ENCODE data around the gene PISD.

Gene PISD

GRCh38 chr22:31651664-31652063 is 10.4 kb downstream of the PISD start:
- Histone ChIP-seq H3K4me3 (ENCODE audit: low read depth in 1 of 2, low read length in 2 of 2) (no peak overlapping the region), H3K27me3 (ENCODE audit: low read depth, low read length) (no peaks in the 10 kb centered on the region), H3K9me3 (ENCODE audit: control insufficient read depth in 1 of 2, low read length in 2 of 2) (no peaks in the 10 kb centered on the region), H3K36me3 (ENCODE audit: control insufficient read depth in 1 of 2, insufficient read depth in 2 of 2, low read length in 2 of 2) (peaks cover 16 to 31% of the 10 kb centered on the region in 2 donors), H3K27ac (ENCODE audit: low read length) (no peak overlapping the region), H3K4me1 (ENCODE audit: control insufficient read depth in 1 of 2, insufficient read depth in 2 of 2, low read length in 2 of 2) (no peaks in the 10 kb centered on the region)

- Histone ChIP-seq H3K4me3 (ENCODE audit: low read depth in 1 of 2, low read length in 2 of 2) (no peak overlapping the region), H3K36me3 (ENCODE audit: control insufficient read depth in 1 of 2, insufficient read depth in 2 of 2, low read length in 2 of 2) (peaks cover 16 to 40% of the 10 kb centered on the region in 2 donors), H3K27ac (ENCODE audit: low read length) (no peak overlapping the region), H3K27me3 (ENCODE audit: low read depth, low read length) (no peaks in the 10 kb centered on the region), H3K4me1 (ENCODE audit: control insufficient read depth in 1 of 2, insufficient read depth in 2 of 2, low read length in 2 of 2) (no peaks in the 10 kb centered on the region), H3K9me3 (ENCODE audit: control insufficient read depth in 1 of 2, low read length in 2 of 2) (no peaks in the 10 kb centered on the region)
Measured at GRCh38 chr22:31650391-31650790, 11.6 kb downstream of the PISD start.

- H3K36me3 ChIP-seq (ENCODE audit: control insufficient read depth in 1 of 2, insufficient read depth in 2 of 2, low read length in 2 of 2): peaks cover 16 to 44% of the 10 kb centered on the region in 2 donors
Measured at GRCh38 chr22:31647523-31648320, 14.3 kb downstream of the PISD start.

GRCh38 chr22:31647066-31647465 is 14.9 kb downstream of the PISD start:
- H3K27me3 ChIP-seq (ENCODE audit: low read depth, low read length): no peaks in the 10 kb centered on the region
- no peak overlapping the region for H3K27ac ChIP-seq (ENCODE audit: low read length)
- no peak overlapping the region for H3K4me3 ChIP-seq (ENCODE audit: low read depth in 1 of 2, low read length in 2 of 2)
- peaks cover 16 to 44% of the 10 kb centered on the region in 2 donors for H3K36me3 ChIP-seq (ENCODE audit: control insufficient read depth in 1 of 2, insufficient read depth in 2 of 2, low read length in 2 of 2)
- no peaks in the 10 kb centered on the region for H3K9me3 ChIP-seq (ENCODE audit: control insufficient read depth in 1 of 2, low read length in 2 of 2)
- H3K4me1 ChIP-seq (ENCODE audit: control insufficient read depth in 1 of 2, insufficient read depth in 2 of 2, low read length in 2 of 2): no peaks in the 10 kb centered on the region

More at GRCh38 chr22:31647523-31648320, 14.3 kb downstream of the PISD start:
- H3K27ac ChIP-seq (ENCODE audit: low read length): no peak overlapping the region
- no peak overlapping the region for H3K4me3 ChIP-seq (ENCODE audit: low read depth in 1 of 2, low read length in 2 of 2)
- H3K9me3 ChIP-seq (ENCODE audit: control insufficient read depth in 1 of 2, low read length in 2 of 2): no peaks in the 10 kb centered on the region
- H3K4me1 ChIP-seq (ENCODE audit: control insufficient read depth in 1 of 2, insufficient read depth in 2 of 2, low read length in 2 of 2): no peaks in the 10 kb centered on the region
- no peaks in the 10 kb centered on the region for H3K27me3 ChIP-seq (ENCODE audit: low read depth, low read length)

GRCh38 chr22:31646186-31647019 is 15.6 kb downstream of the PISD start:
- H3K4me3 ChIP-seq (ENCODE audit: low read depth in 1 of 2, low read length in 2 of 2): no peak overlapping the region
- no peak overlapping the region for H3K27ac ChIP-seq (ENCODE audit: low read length)
- peaks cover 16 to 44% of the 10 kb centered on the region in 2 donors for H3K36me3 ChIP-seq (ENCODE audit: control insufficient read depth in 1 of 2, insufficient read depth in 2 of 2, low read length in 2 of 2)

GRCh38 chr22:31639436-31640039 is 22.5 kb downstream of the PISD start:
- no peaks in the 10 kb centered on the region for H3K27me3 ChIP-seq (ENCODE audit: low read depth, low read length)
- peaks cover 0 to 2% of the 10 kb centered on the region in 2 donors for H3K36me3 ChIP-seq (ENCODE audit: control insufficient read depth in 1 of 2, insufficient read depth in 2 of 2, low read length in 2 of 2)
- no peaks in the 10 kb centered on the region for H3K9me3 ChIP-seq (ENCODE audit: control insufficient read depth in 1 of 2, low read length in 2 of 2)
- H3K4me1 ChIP-seq (ENCODE audit: control insufficient read depth in 1 of 2, insufficient read depth in 2 of 2, low read length in 2 of 2): no peaks in the 10 kb centered on the region
- no peak overlapping the region for H3K4me3 ChIP-seq (ENCODE audit: low read depth in 1 of 2, low read length in 2 of 2)
- no peak overlapping the region for H3K27ac ChIP-seq (ENCODE audit: low read length)

More at GRCh38 chr22:31646186-31647019, 15.6 kb downstream of the PISD start:
- H3K9me3 ChIP-seq (ENCODE audit: control insufficient read depth in 1 of 2, low read length in 2 of 2): no peaks in the 10 kb centered on the region
- no peaks in the 10 kb centered on the region for H3K27me3 ChIP-seq (ENCODE audit: low read depth, low read length)
- no peaks in the 10 kb centered on the region for H3K4me1 ChIP-seq (ENCODE audit: control insufficient read depth in 1 of 2, insufficient read depth in 2 of 2, low read length in 2 of 2)

- no peaks in the 10 kb centered on the region for H3K36me3 ChIP-seq (ENCODE audit: control insufficient read depth in 1 of 2, insufficient read depth in 2 of 2, low read length in 2 of 2)
- H3K4me1 ChIP-seq (ENCODE audit: control insufficient read depth in 1 of 2, insufficient read depth in 2 of 2, low read length in 2 of 2): no peaks in the 10 kb centered on the region
- peak overlapping the region; percentile 39 to 43 for H3K4me3 ChIP-seq (ENCODE audit: low read depth in 1 of 2, low read length in 2 of 2)
- no peaks in the 10 kb centered on the region for H3K9me3 ChIP-seq (ENCODE audit: control insufficient read depth in 1 of 2, low read length in 2 of 2)
- peak overlapping the region; percentile 41 for H3K27ac ChIP-seq (ENCODE audit: low read length)
- H3K27me3 ChIP-seq (ENCODE audit: low read depth, low read length): no peaks in the 10 kb centered on the region
Measured at GRCh38 chr22:31637891-31638618, 24.0 kb downstream of the PISD start.

- Histone ChIP-seq H3K27ac (ENCODE audit: low read length) (peak overlapping the region; percentile 41), H3K4me1 (ENCODE audit: control insufficient read depth in 1 of 2, insufficient read depth in 2 of 2, low read length in 2 of 2) (no peaks in the 10 kb centered on the region), H3K4me3 (ENCODE audit: low read depth in 1 of 2, low read length in 2 of 2) (peak overlapping the region; percentile 38 to 43), H3K36me3 (ENCODE audit: control insufficient read depth in 1 of 2, insufficient read depth in 2 of 2, low read length in 2 of 2) (no peaks in the 10 kb centered on the region), H3K9me3 (ENCODE audit: control insufficient read depth in 1 of 2, low read length in 2 of 2) (no peaks in the 10 kb centered on the region), H3K27me3 (ENCODE audit: low read depth, low read length) (no peaks in the 10 kb centered on the region)
Measured at GRCh38 chr22:31637447-31637890, 24.5 kb downstream of the PISD start.

GRCh38 chr22:31635638-31636306 is 26.2 kb downstream of the PISD start:
- Histone ChIP-seq H3K27me3 (ENCODE audit: low read depth, low read length) (no peaks in the 10 kb centered on the region), H3K4me1 (ENCODE audit: control insufficient read depth in 1 of 2, insufficient read depth in 2 of 2, low read length in 2 of 2) (peaks cover 0 to 7% of the 10 kb centered on the region in 2 donors), H3K4me3 (ENCODE audit: low read depth in 1 of 2, low read length in 2 of 2) (no peak overlapping the region), H3K36me3 (ENCODE audit: control insufficient read depth in 1 of 2, insufficient read depth in 2 of 2, low read length in 2 of 2) (no peaks in the 10 kb centered on the region), H3K27ac (ENCODE audit: low read length) (no peak overlapping the region), H3K9me3 (ENCODE audit: control insufficient read depth in 1 of 2, low read length in 2 of 2) (no peaks in the 10 kb centered on the region)

GRCh38 chr22:31631436-31631835 is 30.6 kb downstream of the PISD start:
- no peaks in the 10 kb centered on the region for H3K9me3 ChIP-seq (ENCODE audit: control insufficient read depth in 1 of 2, low read length in 2 of 2)
- H3K4me3 ChIP-seq (ENCODE audit: low read depth in 1 of 2, low read length in 2 of 2): peak overlapping the region; percentile 56 to 75
- H3K27ac ChIP-seq (ENCODE audit: low read length): peak overlapping the region; percentile 67
- peaks cover 6 to 35% of the 10 kb centered on the region in 2 donors for H3K4me1 ChIP-seq (ENCODE audit: control insufficient read depth in 1 of 2, insufficient read depth in 2 of 2, low read length in 2 of 2)
- H3K36me3 ChIP-seq (ENCODE audit: control insufficient read depth in 1 of 2, insufficient read depth in 2 of 2, low read length in 2 of 2): peaks cover 0 to 6% of the 10 kb centered on the region in 2 donors
- H3K27me3 ChIP-seq (ENCODE audit: low read depth, low read length): no peaks in the 10 kb centered on the region

Data from muscle layer of duodenum (tissue), 2 donors.